Measurements from ENCODE around the gene PRLR. TPM values are rescaled to one million over a fixed set of nuclear protein-coding genes. Genes with fewer than 3 reads are reported as not detected.
"Not testable (repeated sequence)": the region's sequence is repeated elsewhere in the genome, so short reads cannot be mapped to it uniquely, and the experiment has no call there.

Gene PRLR
- total RNA-seq, 1 donor from 2014 or later, result not detected

- intact Hi-C loops (cut with micrococcal nuclease), result loop anchor here (5.0 kb wide), 1 partner anchor 114 kb away; no protein-coding TSS in a partner anchor
- no peaks in the 10 kb centered on the region for H3K4me1 Mint-ChIP-seq (ENCODE audit: low read depth)
- H3K27me3 Mint-ChIP-seq (ENCODE audit: low read depth), result peaks cover 15% of the 10 kb centered on the region
- H3K27ac Mint-ChIP-seq, result no peak overlapping the region
- no peaks in the 10 kb centered on the region for H3K9me3 Mint-ChIP-seq
- no peaks in the 10 kb centered on the region for H3K36me3 Mint-ChIP-seq (ENCODE audit: low read depth)
- DNase-seq (ENCODE audit: low spot score), result no peak
- no peak overlapping the region for H3K4me3 Mint-ChIP-seq (ENCODE audit: low read depth)
Observed at GRCh38 chr5:35201291-35201690, 29.0 kb downstream of the PRLR start.

DNA sequence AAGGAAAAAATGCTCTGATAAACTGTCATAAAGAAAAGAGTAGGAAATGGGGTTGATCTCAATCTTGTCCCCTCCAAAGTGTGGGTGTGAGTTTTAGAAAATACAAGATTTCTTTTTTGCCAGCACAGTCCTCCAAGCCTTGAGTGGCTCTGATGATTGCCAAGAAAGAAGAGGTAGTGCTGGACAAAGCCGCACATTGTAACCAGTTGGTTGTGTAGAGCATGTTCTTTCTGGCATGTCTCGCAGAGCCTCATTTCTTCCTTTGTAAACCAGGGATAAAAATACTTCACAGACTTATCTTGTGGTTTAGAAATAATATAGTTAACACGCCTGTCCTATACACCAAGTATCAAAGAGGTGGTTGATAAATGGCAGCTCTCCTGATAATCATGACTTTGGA lies 30.4 kb downstream of the PRLR start:
- no peaks in the 10 kb centered on the region for H3K36me3 Mint-ChIP-seq (ENCODE audit: low read depth)
- intact Hi-C loops (cut with micrococcal nuclease), result loop anchor here (5.0 kb wide), 1 partner anchor 113 kb away; no protein-coding TSS in a partner anchor

GRCh38 chr5:35198686-35199085 lies 31.6 kb downstream of the PRLR start:
- Mint-ChIP-seq H3K27me3 (ENCODE audit: low read depth) (peaks cover 10% of the 10 kb centered on the region), H3K36me3 (ENCODE audit: low read depth) (no peaks in the 10 kb centered on the region), H3K4me3 (ENCODE audit: low read depth) (no peak overlapping the region), H3K4me1 (ENCODE audit: low read depth) (no peaks in the 10 kb centered on the region), H3K27ac (no peak overlapping the region), H3K9me3 (no peaks in the 10 kb centered on the region)
- intact Hi-C loops (cut with micrococcal nuclease), result no loop called here
- no peak for DNase-seq (ENCODE audit: low spot score)

More for the DNA sequence above, 30.4 kb downstream of the PRLR start:
- Mint-ChIP-seq H3K9me3 (no peaks in the 10 kb centered on the region), H3K4me3 (ENCODE audit: low read depth) (no peak overlapping the region), H3K27ac (no peak overlapping the region), H3K27me3 (ENCODE audit: low read depth) (peaks cover 10% of the 10 kb centered on the region), H3K4me1 (ENCODE audit: low read depth) (no peaks in the 10 kb centered on the region)
- no peak for DNase-seq (ENCODE audit: low spot score)

- intact Hi-C loops (cut with micrococcal nuclease), result no loop called here
- no peak for DNase-seq (ENCODE audit: low spot score)
- Mint-ChIP-seq H3K36me3 (ENCODE audit: low read depth) (no peaks in the 10 kb centered on the region), H3K9me3 (no peaks in the 10 kb centered on the region), H3K4me1 (ENCODE audit: low read depth) (no peaks in the 10 kb centered on the region), H3K4me3 (ENCODE audit: low read depth) (no peak overlapping the region), H3K27me3 (ENCODE audit: low read depth) (peaks cover 10% of the 10 kb centered on the region), H3K27ac (no peak overlapping the region)
Observed at GRCh38 chr5:35198075-35198474, 32.2 kb downstream of the PRLR start.

DNA sequence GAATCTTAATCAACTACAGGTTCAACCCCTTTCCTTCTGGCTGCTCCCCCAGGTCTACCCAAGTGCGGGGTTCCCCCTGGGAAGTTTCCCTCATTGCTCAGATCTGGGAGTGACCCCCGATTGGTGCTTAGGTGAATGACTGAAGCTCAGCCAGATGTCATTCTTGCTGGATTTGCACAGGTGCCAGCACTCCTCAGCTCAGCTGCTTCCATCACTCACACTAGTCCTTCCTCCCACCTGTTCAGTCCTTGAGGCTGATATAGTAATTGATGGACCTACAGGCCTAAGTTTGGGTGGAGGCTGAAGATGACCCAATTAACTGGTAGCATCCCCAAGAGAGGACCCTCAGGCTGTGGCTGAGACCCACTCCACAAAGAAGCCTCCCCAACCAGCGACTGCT lies 32.9 kb downstream of the PRLR start:
- intact Hi-C loops (cut with micrococcal nuclease), result no loop called here
- H3K27me3 Mint-ChIP-seq (ENCODE audit: low read depth), result peaks cover 10% of the 10 kb centered on the region

GRCh38 chr5:35195472-35195852 lies 34.8 kb downstream of the PRLR start:
- DNase-seq (ENCODE audit: low spot score), result no peak
- no peaks in the 10 kb centered on the region for H3K9me3 Mint-ChIP-seq
- no peak overlapping the region for H3K27ac Mint-ChIP-seq
- H3K4me1 Mint-ChIP-seq (ENCODE audit: low read depth), result no peaks in the 10 kb centered on the region
- intact Hi-C loops (cut with micrococcal nuclease), result no loop called here
- peaks cover 8% of the 10 kb centered on the region for H3K27me3 Mint-ChIP-seq (ENCODE audit: low read depth)
- H3K36me3 Mint-ChIP-seq (ENCODE audit: low read depth), result no peaks in the 10 kb centered on the region
- H3K4me3 Mint-ChIP-seq (ENCODE audit: low read depth), result no peak overlapping the region

More for the DNA sequence above, 32.9 kb downstream of the PRLR start:
- Mint-ChIP-seq H3K27ac (no peak overlapping the region), H3K4me1 (ENCODE audit: low read depth) (no peaks in the 10 kb centered on the region), H3K36me3 (ENCODE audit: low read depth) (no peaks in the 10 kb centered on the region), H3K9me3 (no peaks in the 10 kb centered on the region), H3K4me3 (ENCODE audit: low read depth) (no peak overlapping the region)
- no peak for DNase-seq (ENCODE audit: low spot score)

DNA sequence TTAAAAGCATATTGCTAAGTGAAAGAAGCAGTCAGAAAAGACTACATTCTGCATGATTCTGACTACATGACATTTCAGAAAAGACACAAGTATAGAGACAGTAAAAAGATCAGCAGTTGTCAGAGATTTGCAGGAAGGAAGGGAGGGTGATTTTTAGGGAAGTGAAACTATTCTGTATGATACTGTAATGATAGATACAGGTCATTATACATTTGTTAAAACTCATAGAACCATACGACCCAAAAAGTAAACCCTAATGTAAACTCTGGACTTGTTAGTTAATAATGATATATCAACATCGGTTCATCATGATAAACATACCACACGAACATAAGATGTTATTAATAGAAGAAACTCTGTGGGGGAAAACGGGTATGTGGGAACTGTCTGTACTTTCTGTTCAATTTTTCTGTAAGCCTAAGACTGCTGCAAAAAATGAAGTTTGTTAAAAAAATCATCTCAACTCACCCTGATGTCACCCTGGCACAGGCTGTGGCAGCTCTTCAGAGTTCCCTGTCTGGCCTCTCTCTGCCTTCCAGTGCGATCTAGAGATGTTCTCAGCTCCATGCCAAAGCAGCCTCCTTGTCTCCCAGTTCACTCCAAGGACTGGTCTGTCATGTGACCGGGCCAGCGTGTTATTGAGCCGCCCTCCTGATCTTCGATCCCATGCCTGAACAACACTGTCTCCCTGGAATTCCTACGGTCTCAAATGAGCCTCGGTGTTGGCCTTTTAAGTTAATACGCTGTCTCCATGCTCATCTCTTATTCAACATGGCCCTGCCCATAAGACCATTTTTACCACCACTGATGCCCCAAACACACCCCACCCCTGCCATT lies 35.4 kb downstream of the PRLR start:
- peaks cover 8% of the 10 kb centered on the region for H3K27me3 Mint-ChIP-seq (ENCODE audit: low read depth)
- no peaks in the 10 kb centered on the region for H3K4me1 Mint-ChIP-seq (ENCODE audit: low read depth)
- H3K4me3 Mint-ChIP-seq (ENCODE audit: low read depth), result no peak overlapping the region
- H3K9me3 Mint-ChIP-seq, result no peaks in the 10 kb centered on the region
- no peak overlapping the region for H3K27ac Mint-ChIP-seq
- DNase-seq (ENCODE audit: low spot score), result no peak
- H3K36me3 Mint-ChIP-seq (ENCODE audit: low read depth), result no peaks in the 10 kb centered on the region
- intact Hi-C loops (cut with micrococcal nuclease), result no loop called here

GRCh38 chr5:35192506-35192905 lies 37.8 kb downstream of the PRLR start:
- no peak overlapping the region for H3K27ac Mint-ChIP-seq
- DNase-seq (ENCODE audit: low spot score), result no peak
- intact Hi-C loops (cut with micrococcal nuclease), result no loop called here
- no peaks in the 10 kb centered on the region for H3K4me1 Mint-ChIP-seq (ENCODE audit: low read depth)
- no peak overlapping the region for H3K4me3 Mint-ChIP-seq (ENCODE audit: low read depth)
- peaks cover 2% of the 10 kb centered on the region for H3K27me3 Mint-ChIP-seq (ENCODE audit: low read depth)
- H3K9me3 Mint-ChIP-seq, result no peaks in the 10 kb centered on the region
- H3K36me3 Mint-ChIP-seq (ENCODE audit: low read depth), result no peaks in the 10 kb centered on the region

- H3K4me3 Mint-ChIP-seq (ENCODE audit: low read depth); intact Hi-C loops (cut with micrococcal nuclease); H3K27ac Mint-ChIP-seq; H3K9me3 Mint-ChIP-seq; H3K4me1 Mint-ChIP-seq (ENCODE audit: low read depth); H3K36me3 Mint-ChIP-seq (ENCODE audit: low read depth); H3K27me3 Mint-ChIP-seq (ENCODE audit: low read depth); DNase-seq (ENCODE audit: low spot score): not testable (repeated sequence)
Observed at GRCh38 chr5:35189801-35190200, 40.5 kb downstream of the PRLR start.

DNA sequence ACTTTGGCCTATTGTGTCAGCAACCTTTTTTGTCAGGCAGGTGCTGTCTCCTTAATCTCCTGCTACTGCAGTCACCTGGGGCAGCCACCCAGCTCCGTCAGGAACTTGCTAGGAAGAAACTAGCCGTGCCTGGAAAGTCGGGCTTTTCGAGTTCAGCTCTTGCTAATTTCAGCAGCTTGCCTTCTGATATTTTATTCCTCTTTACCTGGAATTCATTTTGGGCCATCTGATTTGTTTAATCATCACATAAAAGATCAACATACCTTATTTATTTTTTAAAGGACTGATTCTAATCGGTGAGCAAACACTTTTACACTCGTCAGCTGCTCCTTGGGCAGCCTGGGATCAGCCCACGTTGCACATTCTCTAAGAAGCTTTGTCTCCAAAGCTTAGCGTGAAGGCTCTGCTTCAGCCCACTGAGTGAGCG lies 42.2 kb downstream of the PRLR start:
- Mint-ChIP-seq H3K4me1 (ENCODE audit: low read depth) (no peaks in the 10 kb centered on the region), H3K27me3 (ENCODE audit: low read depth) (no peaks in the 10 kb centered on the region), H3K4me3 (ENCODE audit: low read depth) (no peak overlapping the region), H3K27ac (no peak overlapping the region), H3K36me3 (ENCODE audit: low read depth) (no peaks in the 10 kb centered on the region), H3K9me3 (no peaks in the 10 kb centered on the region)
- intact Hi-C loops (cut with micrococcal nuclease), result no loop called here
- DNase-seq (ENCODE audit: low spot score), result no peak

DNA sequence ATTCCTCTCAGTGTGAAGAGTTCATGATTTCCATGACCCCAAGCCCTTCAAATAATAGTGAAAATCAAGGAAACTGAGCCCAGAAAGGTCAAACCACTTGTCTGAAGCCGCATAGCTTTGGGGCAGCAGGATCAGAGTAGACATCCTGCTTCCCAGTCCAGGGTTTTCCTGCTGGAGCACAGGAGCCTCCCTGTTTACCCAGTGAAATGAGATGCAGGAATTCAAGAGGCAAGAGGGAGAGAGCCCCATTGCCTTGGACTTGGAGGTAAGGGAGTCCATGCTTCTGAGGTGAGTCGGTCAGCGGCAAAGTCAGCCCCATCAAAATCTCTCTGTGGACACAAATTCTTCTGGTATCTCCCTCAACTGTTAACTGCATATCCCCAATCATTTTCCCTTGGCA lies 42.7 kb downstream of the PRLR start:
- H3K36me3 Mint-ChIP-seq (ENCODE audit: low read depth); H3K9me3 Mint-ChIP-seq; H3K4me1 Mint-ChIP-seq (ENCODE audit: low read depth); H3K4me3 Mint-ChIP-seq (ENCODE audit: low read depth); intact Hi-C loops (cut with micrococcal nuclease); H3K27ac Mint-ChIP-seq; H3K27me3 Mint-ChIP-seq (ENCODE audit: low read depth); DNase-seq (ENCODE audit: low spot score): not testable (repeated sequence)

GRCh38 chr5:35186749-35187148 lies 43.5 kb downstream of the PRLR start:
- Mint-ChIP-seq H3K4me3 (ENCODE audit: low read depth) (no peak overlapping the region), H3K9me3 (no peaks in the 10 kb centered on the region), H3K27me3 (ENCODE audit: low read depth) (peaks cover 1% of the 10 kb centered on the region), H3K4me1 (ENCODE audit: low read depth) (no peaks in the 10 kb centered on the region), H3K36me3 (ENCODE audit: low read depth) (no peaks in the 10 kb centered on the region), H3K27ac (no peak overlapping the region)
- no peak for DNase-seq (ENCODE audit: low spot score)
- intact Hi-C loops (cut with micrococcal nuclease), result no loop called here

GRCh38 chr5:35185518-35185917 lies 44.8 kb downstream of the PRLR start:
- Mint-ChIP-seq H3K36me3 (ENCODE audit: low read depth) (no peaks in the 10 kb centered on the region), H3K27ac (no peak overlapping the region), H3K9me3 (no peaks in the 10 kb centered on the region), H3K4me1 (ENCODE audit: low read depth) (no peaks in the 10 kb centered on the region), H3K4me3 (ENCODE audit: low read depth) (no peak overlapping the region), H3K27me3 (ENCODE audit: low read depth) (peaks cover 1% of the 10 kb centered on the region)
- no peak for DNase-seq (ENCODE audit: low spot score)
- intact Hi-C loops (cut with micrococcal nuclease), result no loop called here

Measured in activated T-helper 2 cell treated with anti-CD3 and anti-CD28 coated beads, Interferon-gamma antibody, Interleukin-2, Interleukin-4, amounts not matched to agents 10 μg/mL and 5 μg/mL and 100 μg/mL, durations not matched to agents 14 hours and 24 hours and 36 hours (primary cell).